Endodermal cell (in vitro differentiated cells): ENCODE results near the gene CLPSL1. TPM values are rescaled to one million over a fixed set of nuclear protein-coding genes. Genes with fewer than 3 reads are reported as not detected.

Experiments used
- DNase-seq: peaks from one replicate; pipeline ENCODE4 v3.0.0-alpha.2; 2017
- H3K27ac ChIP-seq: 2 replicates; pipeline ENCODE4 v1.5.1; 2013; ENCODE audit warnings: mild to moderate bottlenecking, low read depth, low read length, moderate library complexity
- H3K27me3 ChIP-seq: 2 replicates; pipeline ENCODE4 v1.6.1; 2013; ENCODE audit warnings: mild to moderate bottlenecking, low read length, moderate library complexity; ENCODE audit not compliant: insufficient read depth, control insufficient read depth, poor library complexity, severe bottlenecking
- H3K36me3 ChIP-seq: 2 replicates; pipeline ENCODE4 v1.7.0; 2013; ENCODE audit warnings: mild to moderate bottlenecking, low read length, moderate library complexity; ENCODE audit not compliant: control insufficient read depth, insufficient read depth
- H3K4me1 ChIP-seq: one replicate; pipeline ENCODE4 v1.7.0; 2013; ENCODE audit warnings: low read length; ENCODE audit not compliant: control insufficient read depth, insufficient read depth
- H3K4me3 ChIP-seq: 2 replicates; pipeline ENCODE4 v1.5.1; 2013; ENCODE audit warnings: mild to moderate bottlenecking, low read length, moderate library complexity
- H3K9ac ChIP-seq: 2 replicates; pipeline ENCODE4 v1.6.1; 2013; ENCODE audit warnings: mild to moderate bottlenecking, low read length, moderate library complexity; ENCODE audit not compliant: poor library complexity, severe bottlenecking; ENCODE audit errors: extremely low read depth
- H3K9me3 ChIP-seq: 2 replicates; pipeline ENCODE4 v1.6.1; 2013; ENCODE audit warnings: mild to moderate bottlenecking, low read length, moderate library complexity; ENCODE audit not compliant: control insufficient read depth
- H3K27ac Mint-ChIP-seq: 2 replicates; pipeline ENCODE4 v1.8.0; 2020; ENCODE audit warnings: mixed read lengths
- H3K27me3 Mint-ChIP-seq: 2 replicates; pipeline ENCODE4 v1.8.0; 2021; ENCODE audit warnings: mild to moderate bottlenecking, mixed read lengths; ENCODE audit not compliant: insufficient read depth
- H3K36me3 Mint-ChIP-seq: 2 replicates; pipeline ENCODE4 v1.8.0; 2020; ENCODE audit warnings: low read depth, mixed read lengths
- H3K4me1 Mint-ChIP-seq: 2 replicates; pipeline ENCODE4 v1.8.0; 2020; ENCODE audit warnings: mixed read lengths
- H3K4me3 Mint-ChIP-seq: 2 replicates; pipeline ENCODE4 v1.8.0; 2020; ENCODE audit warnings: mild to moderate bottlenecking, moderate library complexity, mixed read lengths
- H3K9me3 Mint-ChIP-seq: 2 replicates; pipeline ENCODE4 v1.8.0; 2020; ENCODE audit warnings: mild to moderate bottlenecking, mixed read lengths
- CTCF ChIP-seq: fragments of 200-600 bp; sonication (generic); conservative IDR thresholded peaks from 2 replicates; pipeline ENCODE4 v1.5.0; 2021; ENCODE audit warnings: antibody characterized with exemption, mild to moderate bottlenecking
- WGBS, 2 experiments: methylation state at CpG; one replicate each; pipeline versions ENCODE4 v1.1.5 to v1.1.7; 2013; ENCODE audit warnings: missing lambda C conversion rate in 2 of 2, mixed read lengths in 1 of 2; ENCODE audit not compliant: insufficient coverage in 1 of 2, insufficient read length in 1 of 2; 5-methylcytosine and 5-hydroxymethylcytosine counted together
- total RNA-seq, 2 donors: library from RNA; stranded (reverse); fragmentation: NEBNext Ultra II Directional in 1 of 2; extraction: Animal tissue kit (Norgen Biotek cat#: 25700) in 1 of 2; gene quantifications; 2 replicates in 1 of 2; 3 replicates in 1 of 2; pipeline ENCODE4 v1.2.1, GENCODE V29; 2021

Gene CLPSL1
- total RNA-seq, 2 donors from 2014 or later: not detected

DNA sequence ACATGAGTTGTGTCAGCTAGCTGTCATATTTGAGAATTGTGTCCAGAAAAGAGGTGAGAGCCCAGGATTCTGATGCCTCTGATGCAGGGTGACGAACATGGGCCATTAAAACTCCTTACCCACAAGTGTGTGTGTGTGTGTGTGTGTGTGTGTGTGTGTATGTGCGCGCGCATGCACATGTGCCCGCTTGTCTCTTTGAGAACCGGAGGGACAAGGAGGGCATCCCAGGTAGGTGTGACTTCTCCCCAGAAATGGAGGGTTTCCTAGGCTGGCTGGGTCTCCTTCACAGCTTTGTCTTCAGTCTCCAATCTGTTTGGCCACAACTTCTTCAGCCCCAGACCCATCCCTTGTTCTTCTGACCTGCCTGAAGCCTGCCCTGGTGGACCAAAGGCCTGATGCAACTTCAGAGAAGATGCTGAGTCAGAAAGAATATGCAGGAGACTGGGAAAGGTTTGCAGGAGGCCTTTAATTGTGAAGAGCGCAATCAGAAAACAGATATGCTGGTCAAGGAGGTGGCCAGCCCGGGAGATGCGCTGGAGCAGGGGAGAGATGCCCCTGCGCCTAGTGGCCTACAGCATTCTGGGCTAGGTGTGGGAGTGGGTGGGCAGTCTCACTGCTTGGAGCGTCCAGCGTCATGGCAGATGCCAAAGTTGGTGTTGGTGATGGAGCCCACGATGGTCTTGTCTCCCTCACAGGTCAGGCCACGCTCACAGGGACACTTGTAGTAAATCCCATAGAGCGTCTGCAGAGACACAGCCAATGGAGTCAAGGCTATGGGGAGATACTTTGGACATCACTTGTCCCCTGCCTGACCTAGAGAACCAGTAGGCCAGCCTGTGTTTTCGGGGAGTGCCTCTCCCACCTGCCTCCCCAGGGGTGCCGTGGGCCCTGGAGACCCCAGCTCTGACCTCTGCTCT is 14.0 kb downstream of the CLPSL1 start:
- H3K4me3 Mint-ChIP-seq: no peak overlapping the region
- H3K27ac Mint-ChIP-seq: no peak overlapping the region
- no peaks in the 10 kb centered on the region for H3K36me3 ChIP-seq
- H3K27me3 Mint-ChIP-seq: peaks cover 2% of the 10 kb centered on the region
- H3K36me3 Mint-ChIP-seq: no peaks in the 10 kb centered on the region
- no peak for DNase-seq
- no peaks in the 10 kb centered on the region for H3K9me3 Mint-ChIP-seq
- H3K4me3 ChIP-seq: no peak overlapping the region
- WGBS, 2 experiments: 95 to 97% methylated on average over 14 to 17 of the region's 17 CpGs
- H3K27ac ChIP-seq: no peak overlapping the region
- peaks cover 7% of the 10 kb centered on the region for H3K4me1 Mint-ChIP-seq
- no peak overlapping the region for H3K9ac ChIP-seq
- no peaks in the 10 kb centered on the region for H3K27me3 ChIP-seq
- no peaks in the 10 kb centered on the region for H3K4me1 ChIP-seq
- no peaks in the 10 kb centered on the region for H3K9me3 ChIP-seq
- no peak for TF ChIP-seq CTCF

DNA sequence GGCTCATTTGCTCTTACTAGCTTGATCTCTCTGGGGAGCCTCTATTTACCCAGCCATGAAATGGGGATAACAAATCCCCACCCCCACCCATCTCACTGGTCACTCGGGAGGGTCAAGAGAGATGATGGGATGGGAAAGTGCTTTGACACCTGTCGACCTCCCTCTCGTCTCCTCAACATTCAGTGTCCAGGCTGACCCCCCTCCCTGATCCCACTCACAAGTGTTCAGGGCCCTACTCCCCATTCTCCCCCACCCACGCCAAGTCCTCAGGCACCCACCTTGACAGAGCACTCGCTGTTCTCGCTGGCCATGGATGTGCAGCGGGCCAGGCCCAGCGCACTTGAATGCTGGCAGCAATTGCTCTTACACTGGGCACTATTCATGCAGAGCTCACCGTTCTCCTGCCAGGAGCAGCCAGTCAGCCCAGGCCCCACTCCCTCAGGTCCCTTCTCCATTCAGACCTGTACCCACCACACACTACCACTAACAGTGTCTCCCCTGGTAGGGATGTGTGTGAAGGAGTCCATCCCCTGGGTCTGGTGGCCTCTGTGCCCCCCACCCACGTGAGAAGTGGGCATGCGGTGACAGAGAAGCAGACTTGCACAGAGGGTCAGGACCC is 14.7 kb downstream of the CLPSL1 start:
- no peak overlapping the region for H3K27ac ChIP-seq
- no peaks in the 10 kb centered on the region for H3K36me3 ChIP-seq
- Mint-ChIP-seq H3K36me3 (no peaks in the 10 kb centered on the region), H3K27ac (no peak overlapping the region), H3K4me1 (peaks cover 7% of the 10 kb centered on the region), H3K9me3 (no peaks in the 10 kb centered on the region), H3K4me3 (no peak overlapping the region), H3K27me3 (peaks cover 2% of the 10 kb centered on the region)
- H3K4me3 ChIP-seq: no peak overlapping the region
- no peaks in the 10 kb centered on the region for H3K9me3 ChIP-seq
- no peaks in the 10 kb centered on the region for H3K4me1 ChIP-seq
- no peak for DNase-seq
- H3K27me3 ChIP-seq: no peaks in the 10 kb centered on the region
- no peak for TF ChIP-seq CTCF
- H3K9ac ChIP-seq: no peak overlapping the region
- 88 to 89% methylated on average over 10 to 11 of the region's 11 CpGs for WGBS, 2 experiments

GRCh38 chr6:35796236-35796635 is 15.4 kb downstream of the CLPSL1 start:
- Histone ChIP-seq H3K27me3 (no peaks in the 10 kb centered on the region), H3K36me3 (no peaks in the 10 kb centered on the region), H3K9ac (no peak overlapping the region), H3K4me3 (no peak overlapping the region), H3K27ac (no peak overlapping the region), H3K4me1 (no peaks in the 10 kb centered on the region), H3K9me3 (no peaks in the 10 kb centered on the region)
- no peak overlapping the region for H3K27ac Mint-ChIP-seq
- no peak for DNase-seq
- H3K9me3 Mint-ChIP-seq: no peaks in the 10 kb centered on the region
- peaks cover 2% of the 10 kb centered on the region for H3K27me3 Mint-ChIP-seq
- TF ChIP-seq CTCF: no peak
- no peaks in the 10 kb centered on the region for H3K36me3 Mint-ChIP-seq
- 93 to 94% methylated on average over 4 of the region's 4 CpGs for WGBS, 2 experiments
- no peak overlapping the region for H3K4me3 Mint-ChIP-seq
- peaks cover 7% of the 10 kb centered on the region for H3K4me1 Mint-ChIP-seq
